ENCODE results near the gene PDPK1.
A peak's percentile ranks its signal among the peaks of the same experiment; 100 is the strongest.

The PDPK1 gene

GRCh38 chr16:2529061-2529931 is 8.5 kb upstream of the PDPK1 start:
- ChIA-PET CTCF (no interaction called here), POLR2A (interaction anchor here (0.9 to 1.0 kb wide), 2 partner anchors 9 to 153 kb away, joined by 3 to 4 read pairs; partner anchors contain the start of genes AMDHD2 and KCTD5)
- DNase-seq (ENCODE audit: extremely low spot score), result no peak
- TF ChIP-seq, protein P1, sequence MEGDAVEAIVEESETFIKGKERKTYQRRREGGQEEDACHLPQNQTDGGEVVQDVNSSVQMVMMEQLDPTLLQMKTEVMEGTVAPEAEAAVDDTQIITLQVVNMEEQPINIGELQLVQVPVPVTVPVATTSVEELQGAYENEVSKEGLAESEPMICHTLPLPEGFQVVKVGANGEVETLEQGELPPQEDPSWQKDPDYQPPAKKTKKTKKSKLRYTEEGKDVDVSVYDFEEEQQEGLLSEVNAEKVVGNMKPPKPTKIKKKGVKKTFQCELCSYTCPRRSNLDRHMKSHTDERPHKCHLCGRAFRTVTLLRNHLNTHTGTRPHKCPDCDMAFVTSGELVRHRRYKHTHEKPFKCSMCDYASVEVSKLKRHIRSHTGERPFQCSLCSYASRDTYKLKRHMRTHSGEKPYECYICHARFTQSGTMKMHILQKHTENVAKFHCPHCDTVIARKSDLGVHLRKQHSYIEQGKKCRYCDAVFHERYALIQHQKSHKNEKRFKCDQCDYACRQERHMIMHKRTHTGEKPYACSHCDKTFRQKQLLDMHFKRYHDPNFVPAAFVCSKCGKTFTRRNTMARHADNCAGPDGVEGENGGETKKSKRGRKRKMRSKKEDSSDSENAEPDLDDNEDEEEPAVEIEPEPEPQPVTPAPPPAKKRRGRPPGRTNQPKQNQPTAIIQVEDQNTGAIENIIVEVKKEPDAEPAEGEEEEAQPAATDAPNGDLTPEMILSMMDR (IDR thresholded peaks at IDR 0.05; ENCODE audit: control extremely low read depth, extremely low read depth, low read depth, missing control alignments), result no peak

GRCh38 chr16:2529961-2530628 is 7.7 kb upstream of the PDPK1 start:
- ChIA-PET POLR2A (interaction anchor here (1.0 to 1.2 kb wide), 2 partner anchors 11 to 152 kb away, joined by 3 to 9 read pairs; partner anchors contain the start of gene KCTD5), CTCF (no interaction called here)
- no peak for DNase-seq (ENCODE audit: extremely low spot score)
- TF ChIP-seq, protein P1 (IDR thresholded peaks at IDR 0.05; ENCODE audit: control extremely low read depth, extremely low read depth, low read depth, missing control alignments), result no peak

- DNase-seq (ENCODE audit: extremely low spot score), result no peak
Observed at GRCh38 chr16:2530629-2531318, 7.0 kb upstream of the PDPK1 start.

DNA sequence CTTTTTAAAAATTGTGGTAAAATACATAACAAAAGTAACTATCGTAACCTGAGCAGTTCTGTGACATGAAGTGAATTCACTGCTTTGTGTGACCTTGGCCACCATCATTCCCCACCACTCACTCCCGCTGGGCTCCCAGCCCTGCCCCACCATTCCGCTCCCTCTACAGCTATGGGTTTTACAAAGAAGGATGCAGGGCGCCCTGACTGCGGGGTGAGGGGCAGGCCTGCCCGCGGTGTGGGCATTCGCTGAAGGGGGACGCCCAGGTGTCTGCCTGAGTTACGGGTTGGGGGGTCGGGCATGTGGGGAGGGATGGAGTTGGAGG is 6.5 kb upstream of the PDPK1 start, which contains the start of gene CEMP1:
Gene CEMP1 (minus strand): TSS at position 38 of the 325 bp plus-strand sequence. CDS start 335 bp downstream, outside the sequence.
- ChIA-PET CTCF (no interaction called here), POLR2A (interaction anchor here (0.7 to 1.2 kb wide), 5 partner anchors 11 to 73 kb away, joined by 3 to 9 read pairs (median 6); partner anchors contain the start of gene AMDHD2)
- TF ChIP-seq, protein P1 (IDR thresholded peaks at IDR 0.05; ENCODE audit: control extremely low read depth, extremely low read depth, low read depth, missing control alignments), result no peak
- no peak for DNase-seq (ENCODE audit: extremely low spot score)

More at GRCh38 chr16:2530629-2531318, 7.0 kb upstream of the PDPK1 start:
- TF ChIP-seq, protein P1 (IDR thresholded peaks at IDR 0.05; ENCODE audit: control extremely low read depth, extremely low read depth, low read depth, missing control alignments), result no peak
- ChIA-PET CTCF (no interaction called here), POLR2A (interaction anchor here (0.7 to 1.2 kb wide), 4 partner anchors 10 to 73 kb away, joined by 5 to 9 read pairs (median 7); partner anchors contain the start of gene AMDHD2)

GRCh38 chr16:2531696-2532493 is 5.9 kb upstream of the PDPK1 start:
- POLR2A ChIA-PET, result interaction anchor here (0.6 to 1.3 kb wide), 6 partner anchors 11 to 72 kb away, joined by 3 to 8 read pairs (median 6); partner anchors contain the start of gene AMDHD2
- DNase-seq (ENCODE audit: extremely low spot score), result peak; percentile 98

More at GRCh38 chr16:2531696-2532493, 5.9 kb upstream of the PDPK1 start:
- TF ChIP-seq, protein P1 (IDR thresholded peaks at IDR 0.05; ENCODE audit: control extremely low read depth, extremely low read depth, low read depth, missing control alignments), result no peak
- CTCF ChIA-PET, result interaction anchor here (1.3 kb wide), 1 partner anchor 13 kb away, joined by 3 read pairs; no protein-coding TSS in a partner anchor

Measured in GM10248 (cell line).